GM19324 (cell line): ENCODE data around the gene SLC34A1.

Experiments
- ATAC-seq: cut with Tn5 transposase; IDR thresholded peaks from one replicate; pipeline ENCODE4 v1.9.1; 2021; ENCODE audit warnings: mild to moderate bottlenecking, moderate library complexity; ENCODE audit not compliant: unreplicated experiment, low FRiP score

SLC34A1 gene

DNA sequence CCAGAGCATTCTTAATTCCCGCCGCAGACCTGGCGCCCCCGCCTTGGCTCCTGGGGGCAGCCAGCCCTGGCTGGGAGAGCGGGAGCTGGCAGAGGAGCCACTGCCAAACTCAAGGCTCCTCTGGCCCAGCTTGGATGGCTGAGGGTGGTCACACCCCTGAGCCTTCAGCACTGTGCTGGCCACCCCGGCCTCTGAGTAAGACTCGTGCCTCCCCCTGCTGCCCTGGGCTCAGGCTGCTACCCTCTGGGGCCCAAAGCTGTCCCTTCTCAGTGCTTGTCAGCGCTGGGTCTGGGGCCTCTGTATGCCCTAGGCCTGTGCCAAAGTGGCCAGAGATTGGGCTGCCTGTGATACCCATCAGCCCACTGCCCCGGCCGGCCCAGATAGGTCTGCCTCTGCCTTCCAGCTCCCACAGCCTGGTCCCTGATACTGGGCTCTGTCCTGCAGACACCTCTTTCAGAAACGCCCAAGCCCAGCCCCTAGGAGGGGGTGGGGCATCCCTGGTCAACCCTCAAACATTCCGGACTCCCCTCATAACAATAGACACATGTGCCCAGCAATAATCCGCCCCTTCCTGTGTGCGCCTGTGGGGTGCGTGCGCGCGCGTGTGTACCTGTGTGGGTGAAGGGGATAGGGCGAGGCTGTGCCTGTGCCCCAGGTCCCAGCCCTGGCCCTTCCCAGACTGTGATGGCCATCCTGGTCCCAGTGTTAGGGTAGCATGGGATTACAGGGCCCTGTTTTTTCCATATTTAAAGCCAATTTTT, 58.0 kb downstream of the SLC34A1 start:
- ATAC-seq, result no peak

GRCh38 chr5:177443144-177443983, 59.1 kb downstream of the SLC34A1 start:
- no peak for ATAC-seq

DNA sequence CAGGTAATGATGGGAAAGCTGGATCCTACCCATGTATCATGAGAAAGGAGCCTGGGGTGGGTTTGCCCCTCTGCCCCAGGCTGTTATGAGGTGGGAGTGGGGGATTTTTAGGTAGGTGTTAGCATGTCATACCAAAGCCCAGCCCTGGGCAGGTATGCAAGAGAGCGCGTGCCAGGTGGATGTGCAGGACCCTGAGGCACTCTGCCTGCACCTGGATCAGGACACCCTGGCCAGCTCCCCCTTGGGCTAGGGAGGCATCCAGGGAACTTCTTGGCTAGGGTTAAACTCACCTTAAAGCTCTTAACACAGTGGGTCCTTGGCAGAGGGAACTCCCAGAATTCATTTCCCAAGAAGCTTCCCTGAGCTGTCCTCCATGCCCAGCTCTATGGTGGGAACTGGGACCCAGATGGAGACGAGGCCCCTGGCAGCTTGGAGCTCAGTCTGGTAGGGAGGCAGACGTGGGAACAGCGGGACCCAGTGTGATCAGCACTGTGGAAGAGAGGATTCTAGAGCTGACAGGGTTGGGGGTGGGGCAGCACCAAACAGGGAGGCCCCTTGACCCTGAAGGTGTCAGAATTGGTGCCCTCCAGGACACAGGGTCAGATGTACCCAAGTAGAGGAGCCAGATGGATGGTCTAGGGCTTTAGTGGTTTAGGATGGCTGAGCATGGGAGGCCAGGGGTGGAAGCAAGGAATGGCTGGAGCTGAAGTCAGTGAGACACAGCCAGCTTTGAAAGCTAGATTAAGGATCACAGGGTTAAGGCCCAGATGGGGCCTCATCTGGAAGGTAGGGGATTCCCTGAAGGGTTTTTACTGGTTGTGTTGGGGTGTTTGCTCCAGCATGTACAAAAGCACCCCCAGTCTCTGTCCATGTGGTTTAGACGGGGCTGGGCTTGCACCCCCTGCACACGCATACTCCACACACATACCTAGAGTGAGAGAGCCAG, 60.1 kb downstream of the SLC34A1 start:
- no peak for ATAC-seq

GRCh38 chr5:177445052-177445916, 61.0 kb downstream of the SLC34A1 start:
- ATAC-seq, result no peak

DNA sequence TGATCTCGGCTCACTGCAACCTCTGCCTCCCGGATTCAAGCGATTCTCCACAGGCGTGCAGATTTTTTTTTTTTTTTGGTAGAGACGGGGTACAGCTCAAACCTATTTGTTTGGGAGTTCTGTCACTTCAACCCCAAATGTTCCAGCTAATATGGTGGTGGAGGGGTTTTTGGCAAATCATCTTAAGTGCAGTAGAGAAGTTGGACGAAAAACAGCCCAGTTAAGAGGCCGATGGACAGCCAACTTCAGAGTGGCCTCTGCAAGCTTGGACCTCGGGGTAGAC, 61.6 kb downstream of the SLC34A1 start:
- no peak for ATAC-seq

DNA sequence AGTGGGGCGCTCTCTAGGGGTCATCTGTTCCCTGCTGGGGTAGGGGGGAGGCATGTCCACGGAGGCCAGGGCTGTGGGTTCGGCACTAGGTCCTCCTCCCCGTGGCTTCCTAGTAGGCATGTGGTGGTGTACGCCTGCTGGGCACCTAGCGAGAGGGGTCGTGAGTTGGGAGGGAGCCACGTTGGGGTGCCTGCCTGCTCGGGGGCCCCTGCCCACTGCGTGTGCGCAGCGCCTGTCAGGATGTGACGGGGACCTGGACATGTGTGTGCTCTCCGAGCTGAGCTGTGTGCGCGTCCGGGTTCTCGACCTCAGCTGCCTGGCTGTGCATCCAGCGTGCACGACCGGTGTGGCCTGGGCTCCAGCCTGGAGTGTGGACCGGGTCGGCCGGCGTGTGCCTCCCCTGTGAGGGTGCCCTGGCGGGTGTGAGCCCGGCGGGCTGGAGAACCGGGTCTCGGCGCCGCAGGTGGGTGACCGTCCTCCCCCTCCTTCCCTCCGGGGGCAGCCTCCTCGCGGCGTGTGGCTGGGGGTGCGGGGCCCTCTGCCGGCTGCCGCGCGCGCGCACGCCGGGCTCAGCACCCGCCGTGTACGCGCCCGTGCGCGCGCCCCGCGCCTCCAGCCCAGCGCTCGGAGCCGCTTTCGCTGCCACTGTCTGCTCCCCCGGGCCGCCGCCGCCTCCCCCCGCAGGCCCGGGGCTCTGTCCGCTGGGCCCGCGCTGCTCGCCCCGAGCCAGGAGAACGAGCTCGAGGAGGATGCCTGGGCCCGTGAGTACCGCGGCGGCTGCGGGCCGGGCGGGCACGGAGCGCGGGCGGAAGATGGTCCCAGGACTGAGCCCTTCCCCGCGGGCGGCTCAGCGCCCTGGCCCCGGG, 62.2 kb downstream of the SLC34A1 start, which contains the start of gene PRR7:
Gene PRR7 (plus strand): TSS at position 615 of the 866 bp plus-strand sequence. CDS start 8,254 bp downstream, outside the sequence.
- ATAC-seq, result peak; percentile 56

- ATAC-seq, result peak; percentile 20
Measured at GRCh38 chr5:177447066-177447610, 62.9 kb downstream of the SLC34A1 start.

GRCh38 chr5:177447611-177448243, 63.5 kb downstream of the SLC34A1 start:
- no peak for ATAC-seq
